Neutrophil (primary cell): ENCODE results near the gene EFS.

ENCODE experiments used
- H3K27ac ChIP-seq: fragments of 200-600 bp; sonication (generic); 2 replicates; pipeline ENCODE4 v1.5.1; 2016; ENCODE audit warnings: mild to moderate bottlenecking, moderate library complexity
- H3K27me3 ChIP-seq: fragments of 200-600 bp; sonication (generic); 2 replicates; pipeline ENCODE4 v1.6.0; 2016; ENCODE audit warnings: mild to moderate bottlenecking
- H3K36me3 ChIP-seq: fragments of 200-600 bp; sonication (generic); 2 replicates; pipeline ENCODE4 v1.5.1; 2017
- H3K4me1 ChIP-seq, 2 experiments: fragments of 200-600 bp in 1 of 2; sonication (generic) in 1 of 2; 1 replicate in 1 of 2; 2 replicates in 1 of 2; pipeline versions ENCODE4 v1.5.1 to v1.6.1; 2013 to 2016; ENCODE audit warnings: low read depth in 1 of 2, low read length in 1 of 2, mild to moderate bottlenecking in 1 of 2, moderate library complexity in 1 of 2; ENCODE audit not compliant: control insufficient read depth in 1 of 2, insufficient read depth in 1 of 2
- H3K4me3 ChIP-seq, 2 experiments: fragments of 200-600 bp in 1 of 2; sonication (generic) in 1 of 2; 1 replicate in 1 of 2; 2 replicates in 1 of 2; pipeline ENCODE4 v1.5.1; 2013 to 2016; ENCODE audit warnings: low read depth in 1 of 2, low read length in 1 of 2, mild to moderate bottlenecking in 1 of 2, moderate library complexity in 1 of 2
- H3K9me3 ChIP-seq: fragments of 200-600 bp; sonication (generic); 2 replicates; pipeline ENCODE4 v1.5.1; 2016
- TF ChIP-seq, protein P1 (sequence below): fragments of 200-600 bp; sonication (generic); IDR thresholded peaks from 2 replicates; pipeline ENCODE4 v1.5.1; 2016; ENCODE audit warnings: antibody characterized with exemption

EFS gene, protein sequence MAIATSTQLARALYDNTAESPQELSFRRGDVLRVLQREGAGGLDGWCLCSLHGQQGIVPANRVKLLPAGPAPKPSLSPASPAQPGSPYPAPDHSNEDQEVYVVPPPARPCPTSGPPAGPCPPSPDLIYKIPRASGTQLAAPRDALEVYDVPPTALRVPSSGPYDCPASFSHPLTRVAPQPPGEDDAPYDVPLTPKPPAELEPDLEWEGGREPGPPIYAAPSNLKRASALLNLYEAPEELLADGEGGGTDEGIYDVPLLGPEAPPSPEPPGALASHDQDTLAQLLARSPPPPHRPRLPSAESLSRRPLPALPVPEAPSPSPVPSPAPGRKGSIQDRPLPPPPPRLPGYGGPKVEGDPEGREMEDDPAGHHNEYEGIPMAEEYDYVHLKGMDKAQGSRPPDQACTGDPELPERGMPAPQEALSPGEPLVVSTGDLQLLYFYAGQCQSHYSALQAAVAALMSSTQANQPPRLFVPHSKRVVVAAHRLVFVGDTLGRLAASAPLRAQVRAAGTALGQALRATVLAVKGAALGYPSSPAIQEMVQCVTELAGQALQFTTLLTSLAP

DNA sequence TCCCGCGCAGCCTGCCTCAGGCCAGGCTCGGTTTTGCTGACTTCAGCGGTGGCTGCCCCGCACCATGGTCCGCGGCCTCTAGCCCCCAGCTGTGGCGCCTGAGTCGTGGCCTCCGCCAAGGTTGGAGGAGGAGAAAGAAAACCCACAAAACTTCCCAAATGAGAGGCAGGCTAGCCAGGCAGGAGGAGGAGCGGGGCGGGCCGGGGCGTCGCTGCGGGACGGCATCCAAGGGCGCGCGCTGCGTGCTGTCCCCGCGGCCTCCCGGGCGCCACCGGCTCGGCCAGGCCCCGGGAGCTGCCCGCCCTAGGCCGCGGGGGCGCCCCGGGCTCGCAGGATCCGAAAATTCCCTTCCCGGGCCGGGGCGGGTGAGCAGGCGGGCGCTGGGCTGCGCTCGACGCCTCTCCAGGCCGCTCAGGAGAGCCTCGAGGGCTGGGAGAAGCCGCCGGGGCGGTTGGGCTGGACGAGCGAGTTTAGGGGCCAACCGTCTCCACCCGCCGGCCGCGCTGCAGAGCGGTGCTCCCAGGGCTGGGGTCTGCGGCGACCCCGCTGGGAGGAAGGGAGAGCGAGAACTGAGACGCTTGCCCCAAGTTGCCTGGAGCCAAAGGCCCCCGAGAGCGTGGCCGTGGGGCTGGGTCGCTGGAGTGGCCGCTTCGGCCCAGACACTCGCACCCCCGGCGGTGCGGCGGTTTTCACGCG lies at the start of gene EFS:
Gene EFS, minus strand, starts transcription at position 137 of the 696 bp plus-strand sequence. CDS start 147 bp downstream, outside the sequence.
- Histone ChIP-seq H3K4me3 (no peak within 1 kb of the TSS), H3K4me1 (no peaks in the 10 kb centered on the region), H3K36me3 (no peaks in the 10 kb centered on the region), H3K27me3 (peaks cover 92% of the 10 kb centered on the region), H3K9me3 (no peaks in the 10 kb centered on the region), H3K27ac (no peak within 1 kb of the TSS)
- TF ChIP-seq, protein P1, sequence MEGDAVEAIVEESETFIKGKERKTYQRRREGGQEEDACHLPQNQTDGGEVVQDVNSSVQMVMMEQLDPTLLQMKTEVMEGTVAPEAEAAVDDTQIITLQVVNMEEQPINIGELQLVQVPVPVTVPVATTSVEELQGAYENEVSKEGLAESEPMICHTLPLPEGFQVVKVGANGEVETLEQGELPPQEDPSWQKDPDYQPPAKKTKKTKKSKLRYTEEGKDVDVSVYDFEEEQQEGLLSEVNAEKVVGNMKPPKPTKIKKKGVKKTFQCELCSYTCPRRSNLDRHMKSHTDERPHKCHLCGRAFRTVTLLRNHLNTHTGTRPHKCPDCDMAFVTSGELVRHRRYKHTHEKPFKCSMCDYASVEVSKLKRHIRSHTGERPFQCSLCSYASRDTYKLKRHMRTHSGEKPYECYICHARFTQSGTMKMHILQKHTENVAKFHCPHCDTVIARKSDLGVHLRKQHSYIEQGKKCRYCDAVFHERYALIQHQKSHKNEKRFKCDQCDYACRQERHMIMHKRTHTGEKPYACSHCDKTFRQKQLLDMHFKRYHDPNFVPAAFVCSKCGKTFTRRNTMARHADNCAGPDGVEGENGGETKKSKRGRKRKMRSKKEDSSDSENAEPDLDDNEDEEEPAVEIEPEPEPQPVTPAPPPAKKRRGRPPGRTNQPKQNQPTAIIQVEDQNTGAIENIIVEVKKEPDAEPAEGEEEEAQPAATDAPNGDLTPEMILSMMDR = no peak

DNA sequence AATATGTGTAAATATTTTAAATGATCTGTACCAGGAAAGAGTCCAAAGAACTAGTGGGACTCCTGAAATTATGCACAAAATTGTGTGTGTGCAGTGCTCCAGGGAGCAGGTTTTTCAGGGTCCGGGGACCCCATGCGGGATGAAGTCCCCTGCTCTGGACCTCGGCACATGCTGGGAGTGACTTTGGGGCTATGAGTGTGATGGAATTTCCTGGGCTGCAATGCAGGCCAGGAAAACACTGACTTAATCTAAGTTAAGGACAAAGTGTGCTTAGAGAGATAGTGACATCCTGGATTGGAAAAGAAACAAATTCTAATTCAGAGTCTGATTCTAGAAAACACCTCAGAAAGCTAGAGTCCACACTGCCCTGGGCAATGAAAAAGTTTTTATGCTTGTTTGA lies 49.3 kb upstream of the EFS start:
- no peaks in the 10 kb centered on the region for H3K9me3 ChIP-seq
- TF ChIP-seq, protein P1 = no peak
- no peaks in the 10 kb centered on the region for H3K4me1 ChIP-seq
- H3K36me3 ChIP-seq = no peaks in the 10 kb centered on the region
- H3K27me3 ChIP-seq = peaks cover 3% of the 10 kb centered on the region
- H3K4me3 ChIP-seq = no peak overlapping the region
- no peak overlapping the region for H3K27ac ChIP-seq

DNA sequence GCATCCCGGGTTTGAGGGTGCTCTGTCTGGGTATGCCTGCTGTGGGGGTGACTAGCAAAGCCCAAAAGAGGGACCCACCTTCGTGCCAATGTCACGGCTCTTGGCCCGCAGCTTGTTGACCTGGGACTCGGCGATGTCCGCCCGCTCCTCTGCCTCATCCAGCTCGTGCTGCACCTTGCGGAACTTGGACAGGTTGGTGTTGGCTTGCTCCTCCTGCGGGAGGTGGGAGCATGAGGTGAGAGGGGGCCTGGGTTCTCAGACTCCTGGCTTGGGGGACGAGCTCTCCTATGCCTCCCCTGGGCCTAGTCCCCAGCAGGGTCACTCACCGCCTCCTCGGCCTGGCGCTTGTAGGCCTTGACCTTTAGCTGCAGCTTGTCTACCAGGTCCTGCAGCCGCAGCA lies 48.7 kb upstream of the EFS start:
- no peaks in the 10 kb centered on the region for H3K27me3 ChIP-seq

DNA sequence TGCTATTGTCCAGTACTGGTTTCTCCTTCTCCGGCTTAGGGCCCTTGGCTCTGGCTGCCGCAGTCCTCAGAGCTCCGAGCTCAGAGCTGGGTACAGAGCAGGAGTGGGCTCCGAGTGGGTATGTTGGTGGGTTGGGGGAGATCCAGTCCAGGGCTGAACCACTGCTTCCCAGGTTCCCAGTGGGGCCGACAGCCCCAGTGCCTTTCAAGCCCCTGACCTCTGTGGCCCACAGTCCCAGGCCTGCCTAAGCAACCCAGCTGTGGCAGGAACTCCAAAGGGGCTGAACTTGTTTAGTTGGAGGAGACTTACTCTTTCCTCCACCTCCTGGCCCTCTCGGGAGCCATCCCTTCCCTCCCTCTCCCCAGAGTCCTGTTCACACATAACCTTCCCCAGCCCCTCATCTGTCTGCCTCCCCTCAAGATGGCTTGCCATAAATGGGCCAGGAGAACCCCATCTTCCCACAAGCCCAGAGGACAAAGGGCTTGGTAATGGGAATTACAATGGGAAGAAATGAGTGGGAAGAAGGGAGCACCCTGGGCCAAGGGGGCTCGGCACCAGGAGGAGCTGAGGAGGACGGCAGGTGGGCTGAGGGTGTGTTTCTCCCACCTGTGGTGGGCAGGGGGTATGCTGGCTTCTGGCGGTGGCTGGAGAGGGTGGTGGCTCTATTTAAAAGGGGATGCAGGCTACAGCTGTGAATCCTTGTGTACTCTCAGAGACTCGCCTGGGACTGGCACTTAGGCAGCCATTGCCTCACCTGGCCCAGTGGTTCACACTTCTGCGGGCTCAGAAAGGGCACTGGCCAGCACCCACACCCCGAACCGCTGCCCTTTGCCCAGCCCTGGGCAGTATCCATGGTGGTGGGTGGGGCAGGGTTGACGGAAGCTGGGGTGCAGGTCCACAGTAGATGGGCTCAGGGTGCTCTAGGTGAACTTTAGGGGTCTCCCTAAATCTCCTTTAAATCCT lies 46.9 kb upstream of the EFS start:
- no peaks in the 10 kb centered on the region for H3K36me3 ChIP-seq

More for the DNA sequence above, 48.7 kb upstream of the EFS start:
- H3K27ac ChIP-seq = no peak overlapping the region
- TF ChIP-seq, protein P1 = no peak
- H3K4me3 ChIP-seq = no peak overlapping the region
- no peaks in the 10 kb centered on the region for H3K4me1 ChIP-seq
- no peaks in the 10 kb centered on the region for H3K36me3 ChIP-seq
- H3K9me3 ChIP-seq = no peaks in the 10 kb centered on the region

More for the DNA sequence above, 46.9 kb upstream of the EFS start:
- TF ChIP-seq, protein P1 = no peak
- Histone ChIP-seq H3K4me1 (no peaks in the 10 kb centered on the region), H3K9me3 (no peaks in the 10 kb centered on the region), H3K27ac (no peak overlapping the region), H3K4me3 (no peak overlapping the region), H3K27me3 (no peaks in the 10 kb centered on the region)
